CD8-positive, alpha-beta memory T cell (primary cell): Measurements from ENCODE around the gene OSBPL1A. TPM values are rescaled to one million over a fixed set of nuclear protein-coding genes. Genes with fewer than 3 reads are reported as not detected.
"Not testable (repeated sequence)": the region's sequence is repeated elsewhere in the genome, so short reads cannot be mapped to it uniquely, and the experiment has no call there.

Source experiments
- CTCF ChIA-PET: fragments of 350-600 bp; sonication (Branson Sonifier 250); formaldehyde crosslinking; loops from one replicate; lab custom pipeline; 2021; ENCODE audit warnings: antibody characterized with exemption; lab: Charles Lee
- POLR2A ChIA-PET: fragments of 350-600 bp; sonication (Branson Sonifier 250); formaldehyde crosslinking; loops from one replicate; lab custom pipeline; 2021; ENCODE audit warnings: antibody characterized with exemption; lab: Charles Lee
- DNase-seq, 5 donors: peaks; one replicate each; pipeline versions ENCODE4 v3.0.0 to v3.0.0-alpha.2; 2020 to 2022; ENCODE audit warnings: mixed read lengths in 1 of 5
- H3K27ac ChIP-seq: one replicate; pipeline ENCODE4 v1.7.0; 2013; ENCODE audit warnings: low read depth, mild to moderate bottlenecking, low read length, moderate library complexity
- H3K27me3 ChIP-seq: 2 replicates; pipeline ENCODE4 v1.7.0; 2013; ENCODE audit warnings: low read length, mild to moderate bottlenecking; ENCODE audit not compliant: insufficient read depth, poor library complexity, severe bottlenecking
- H3K36me3 ChIP-seq: 2 replicates; pipeline ENCODE4 v1.7.0; 2013; ENCODE audit warnings: mild to moderate bottlenecking, low read length, moderate library complexity; ENCODE audit not compliant: insufficient read depth
- H3K4me1 ChIP-seq: 2 replicates; pipeline ENCODE4 v1.7.0; 2013; ENCODE audit warnings: mild to moderate bottlenecking, low read length, moderate library complexity; ENCODE audit not compliant: insufficient read depth
- H3K4me3 ChIP-seq: 2 replicates; pipeline ENCODE4 v1.7.0; 2013; ENCODE audit warnings: mild to moderate bottlenecking, low read length
- H3K9me3 ChIP-seq: 2 replicates; pipeline ENCODE4 v1.7.0; 2013; ENCODE audit warnings: mild to moderate bottlenecking, low read length
- H3K27ac Mint-ChIP-seq, 8 donors: one replicate each; pipeline ENCODE4 v1.8.0; 2020 to 2021; ENCODE audit warnings: mixed read lengths in 8 of 8, mild to moderate bottlenecking in 6 of 8, inconsistent platforms in 3 of 8, moderate library complexity in 3 of 8
- H3K27me3 Mint-ChIP-seq, 2 donors: one replicate each; pipeline ENCODE4 v1.8.0; 2020 to 2021; ENCODE audit warnings: mixed read lengths in 2 of 2, mild to moderate bottlenecking in 1 of 2, moderate library complexity in 1 of 2
- H3K36me3 Mint-ChIP-seq, 3 donors: one replicate each; pipeline ENCODE4 v1.8.0; 2020 to 2021; ENCODE audit warnings: mixed read lengths in 3 of 3, inconsistent platforms in 1 of 3, mild to moderate bottlenecking in 1 of 3
- H3K4me1 Mint-ChIP-seq, 3 donors: one replicate each; pipeline ENCODE4 v1.8.0; 2020 to 2021; ENCODE audit warnings: mixed read lengths in 3 of 3, inconsistent platforms in 1 of 3, mild to moderate bottlenecking in 1 of 3
- H3K4me3 Mint-ChIP-seq, 7 donors: one replicate each; pipeline ENCODE4 v1.8.0; 2020 to 2021; ENCODE audit warnings: mixed read lengths in 7 of 7, mild to moderate bottlenecking in 6 of 7, moderate library complexity in 4 of 7, inconsistent platforms in 2 of 7
- H3K9me3 Mint-ChIP-seq, 5 donors: one replicate each; pipeline ENCODE4 v1.8.0; 2020 to 2022; ENCODE audit warnings: mixed read lengths in 5 of 5, mild to moderate bottlenecking in 3 of 5, moderate library complexity in 2 of 5, inconsistent platforms in 1 of 5
- polyA plus RNA-seq: library from polyadenylated mRNA; unstranded; fragments of 300-500 nt; fragmentation: Illumina TruSeq; gene quantifications from one replicate; pipeline ENCODE4 v1.2.3, GENCODE V29; 2021
- total RNA-seq, 2 experiments: library from RNA; stranded (reverse); gene quantifications; one replicate each; pipeline ENCODE4 v1.2.3, GENCODE V29; 2021

Gene OSBPL1A
- total and polyA plus RNA-seq, 3 experiments from 2014 or later = 1.3 to 2.5 (median 1.5) TPM

GRCh38 chr18:24362757-24363156, 34.9 kb downstream of the OSBPL1A start:
- POLR2A ChIA-PET = no interaction called here
- CTCF ChIA-PET = interaction anchor here (1.7 to 1.8 kb wide), 2 partner anchors 126 to 364 kb away, joined by 6 to 7 read pairs; no protein-coding TSS in a partner anchor

DNA sequence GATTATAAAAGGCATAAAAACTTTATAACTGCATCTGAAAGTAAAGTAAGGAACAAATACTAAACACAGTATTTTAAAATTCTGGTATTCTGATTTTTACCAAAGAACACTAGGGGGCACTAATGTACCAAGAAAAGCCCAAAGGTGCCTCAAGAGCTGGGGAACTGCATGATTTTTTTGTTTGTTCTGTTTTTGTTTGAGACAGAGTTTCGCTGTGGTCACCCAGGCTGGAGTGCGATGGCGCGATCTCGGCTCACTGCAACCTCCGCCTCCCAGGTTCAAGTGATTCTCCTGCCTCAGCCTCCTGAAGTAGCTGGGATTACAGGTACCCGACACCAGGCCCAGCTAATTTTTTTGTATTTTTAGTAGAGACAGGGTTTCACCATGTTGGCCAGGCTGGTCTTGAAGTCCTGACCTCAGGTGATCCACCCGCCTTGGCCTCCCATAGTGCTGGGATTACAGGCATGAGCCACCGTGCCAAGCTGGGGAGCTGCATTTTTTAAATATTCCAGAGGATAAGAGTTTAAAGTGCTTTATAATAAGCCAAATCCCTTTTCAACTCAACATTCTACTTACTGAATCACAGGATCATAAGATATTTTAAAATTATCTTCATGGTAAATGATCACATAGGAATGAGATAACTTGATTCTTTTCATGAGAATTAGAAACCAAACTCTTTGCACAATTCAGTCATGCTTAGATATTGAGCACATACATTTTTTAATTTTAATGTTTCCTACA, 37.7 kb downstream of the OSBPL1A start:
- H3K4me3 ChIP-seq, H3K36me3 Mint-ChIP-seq, H3K27me3 Mint-ChIP-seq, H3K9me3 ChIP-seq, H3K4me1 Mint-ChIP-seq, H3K4me1 ChIP-seq, H3K36me3 ChIP-seq, POLR2A ChIA-PET, H3K27me3 ChIP-seq, H3K9me3 Mint-ChIP-seq, H3K27ac Mint-ChIP-seq, H3K27ac ChIP-seq: not testable (repeated sequence)
- H3K4me3 Mint-ChIP-seq = peak overlapping the region in 1 of 7 donors; percentile 51
- DNase-seq = peak in 2 of 5 donors; percentile 24 to 27
- CTCF ChIA-PET = interaction anchor here (0.8 to 3.1 kb wide), 8 partner anchors 9 to 135 kb away, joined by 3 to 32 read pairs (median 4); no protein-coding TSS in a partner anchor

More at GRCh38 chr18:24362757-24363156, 34.9 kb downstream of the OSBPL1A start:
- Histone ChIP-seq H3K27me3 (no peaks in the 10 kb centered on the region), H3K9me3 (no peaks in the 10 kb centered on the region), H3K36me3 (no peaks in the 10 kb centered on the region), H3K4me1 (no peaks in the 10 kb centered on the region), H3K4me3 (no peak overlapping the region), H3K27ac (no peak overlapping the region)
- Mint-ChIP-seq H3K9me3 (no peaks in the 10 kb centered on the region), H3K4me3 (no peak overlapping the region), H3K27me3 (peaks cover 0 to 3% of the 10 kb centered on the region in 2 donors), H3K4me1 (no peaks in the 10 kb centered on the region), H3K27ac (no peak overlapping the region), H3K36me3 (peaks cover 0 to 1% (median 0%) of the 10 kb centered on the region in 3 donors)
- no peak for DNase-seq

DNA sequence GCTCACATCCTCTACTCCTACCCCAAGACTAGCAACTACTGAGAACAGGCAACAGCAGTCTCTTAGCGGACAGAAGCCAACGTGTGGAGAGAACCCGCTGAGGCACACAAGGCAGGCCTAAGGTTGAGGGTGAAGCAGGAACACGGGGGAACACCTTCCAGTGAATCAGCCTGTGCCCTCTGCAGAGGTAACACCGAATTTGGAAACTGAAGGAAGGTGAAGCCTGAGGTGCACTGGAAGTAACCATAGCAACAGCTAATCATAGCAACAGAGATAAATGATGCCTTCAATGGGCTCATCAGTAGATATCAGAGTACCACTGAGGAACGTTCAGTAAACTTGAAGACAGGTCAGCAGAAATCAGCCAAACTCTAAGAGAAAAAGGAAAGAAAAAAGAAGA, 43.3 kb downstream of the OSBPL1A start:
- H3K9me3 Mint-ChIP-seq = peaks cover 0 to 3% (median 2%) of the 10 kb centered on the region in 5 donors
- DNase-seq = no peak
- no peak overlapping the region for H3K27ac Mint-ChIP-seq
- CTCF ChIA-PET = no interaction called here
- Histone ChIP-seq H3K4me3 (no peak overlapping the region), H3K27me3 (no peaks in the 10 kb centered on the region), H3K4me1 (no peaks in the 10 kb centered on the region), H3K27ac (no peak overlapping the region), H3K36me3 (no peaks in the 10 kb centered on the region), H3K9me3 (no peaks in the 10 kb centered on the region)
- H3K27me3 Mint-ChIP-seq = peaks cover 3 to 13% of the 10 kb centered on the region in 2 donors
- H3K4me1 Mint-ChIP-seq = no peaks in the 10 kb centered on the region
- H3K36me3 Mint-ChIP-seq = no peaks in the 10 kb centered on the region
- POLR2A ChIA-PET = no interaction called here
- H3K4me3 Mint-ChIP-seq = no peak overlapping the region

DNA sequence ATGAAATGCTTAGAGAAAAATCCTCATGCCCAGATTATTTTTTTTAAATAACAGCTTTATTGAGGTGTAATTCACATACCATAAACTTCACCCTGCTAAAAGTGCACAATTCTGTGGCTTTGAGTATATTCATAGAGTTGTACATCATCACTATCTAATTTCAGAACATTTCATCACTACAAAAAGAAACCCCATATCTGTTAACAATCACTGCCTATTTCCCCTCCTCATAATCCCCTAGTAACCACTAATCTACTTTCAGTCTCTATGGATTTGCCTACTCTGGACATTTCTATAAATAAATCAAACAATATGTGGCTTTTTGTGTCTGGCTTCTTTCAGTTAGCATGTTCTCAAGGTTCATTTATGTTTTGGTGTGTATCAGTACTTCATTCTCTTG, 51.4 kb downstream of the OSBPL1A start:
- Mint-ChIP-seq H3K27me3 (peaks cover 8 to 21% of the 10 kb centered on the region in 2 donors), H3K27ac (no peak overlapping the region), H3K9me3 (no peaks in the 10 kb centered on the region), H3K4me1 (no peaks in the 10 kb centered on the region), H3K4me3 (no peak overlapping the region), H3K36me3 (peaks cover 0 to 3% (median 0%) of the 10 kb centered on the region in 3 donors)
- Histone ChIP-seq H3K4me1 (no peaks in the 10 kb centered on the region), H3K36me3 (no peaks in the 10 kb centered on the region), H3K27ac (no peak overlapping the region), H3K9me3 (no peaks in the 10 kb centered on the region), H3K4me3 (no peak overlapping the region), H3K27me3 (no peaks in the 10 kb centered on the region)
- no peak for DNase-seq
- ChIA-PET CTCF (no interaction called here), POLR2A (no interaction called here)

- H3K4me3 ChIP-seq = no peak overlapping the region
- H3K27me3 Mint-ChIP-seq = peaks cover 10 to 23% of the 10 kb centered on the region in 2 donors
- DNase-seq = no peak
- H3K4me3 Mint-ChIP-seq = no peak overlapping the region
- CTCF ChIA-PET = interaction anchor here (1.2 kb wide), 1 partner anchor 14 kb away, joined by 3 read pairs; no protein-coding TSS in a partner anchor
- peaks cover 0 to 4% (median 0%) of the 10 kb centered on the region in 3 donors for H3K36me3 Mint-ChIP-seq
- no peaks in the 10 kb centered on the region for H3K4me1 ChIP-seq
- POLR2A ChIA-PET = no interaction called here
- H3K27me3 ChIP-seq = no peaks in the 10 kb centered on the region
- no peak overlapping the region for H3K27ac Mint-ChIP-seq
- H3K9me3 ChIP-seq = no peaks in the 10 kb centered on the region
- no peaks in the 10 kb centered on the region for H3K4me1 Mint-ChIP-seq
- H3K9me3 Mint-ChIP-seq = no peaks in the 10 kb centered on the region
- H3K36me3 ChIP-seq = no peaks in the 10 kb centered on the region
- H3K27ac ChIP-seq = no peak overlapping the region
Measured at GRCh38 chr18:24344509-24344908, 53.1 kb downstream of the OSBPL1A start.

- Histone ChIP-seq H3K4me1 (no peaks in the 10 kb centered on the region), H3K36me3 (no peaks in the 10 kb centered on the region), H3K4me3 (no peak overlapping the region), H3K27me3 (no peaks in the 10 kb centered on the region), H3K9me3 (no peaks in the 10 kb centered on the region), H3K27ac (no peak overlapping the region)
- ChIA-PET CTCF (no interaction called here), POLR2A (no interaction called here)
- Mint-ChIP-seq H3K9me3 (no peaks in the 10 kb centered on the region), H3K4me3 (no peak overlapping the region), H3K27ac (no peak overlapping the region), H3K4me1 (no peaks in the 10 kb centered on the region), H3K27me3 (peaks cover 6 to 23% of the 10 kb centered on the region in 2 donors), H3K36me3 (peaks cover 0 to 4% (median 0%) of the 10 kb centered on the region in 3 donors)
- DNase-seq = no peak
Measured at GRCh38 chr18:24342347-24342746, 55.3 kb downstream of the OSBPL1A start.

- H3K27ac ChIP-seq = no peak overlapping the region
- POLR2A ChIA-PET = no interaction called here
- no peak overlapping the region for H3K4me3 Mint-ChIP-seq
- no peaks in the 10 kb centered on the region for H3K9me3 Mint-ChIP-seq
- no peak overlapping the region for H3K4me3 ChIP-seq
- DNase-seq = no peak
- CTCF ChIA-PET = no interaction called here
- no peaks in the 10 kb centered on the region for H3K36me3 ChIP-seq
- H3K27me3 Mint-ChIP-seq = peaks cover 6 to 23% of the 10 kb centered on the region in 2 donors
- peak overlapping the region in 1 of 8 donors; percentile 8 for H3K27ac Mint-ChIP-seq
- H3K27me3 ChIP-seq = no peaks in the 10 kb centered on the region
- peaks cover 0 to 4% (median 0%) of the 10 kb centered on the region in 3 donors for H3K36me3 Mint-ChIP-seq
- no peaks in the 10 kb centered on the region for H3K4me1 Mint-ChIP-seq
- no peaks in the 10 kb centered on the region for H3K4me1 ChIP-seq
- H3K9me3 ChIP-seq = no peaks in the 10 kb centered on the region
Measured at GRCh38 chr18:24341361-24341760, 56.3 kb downstream of the OSBPL1A start.

GRCh38 chr18:24333084-24333483, 64.5 kb downstream of the OSBPL1A start:
- ChIA-PET POLR2A (no interaction called here), CTCF (no interaction called here)
- H3K4me1 ChIP-seq = no peaks in the 10 kb centered on the region
- no peak overlapping the region for H3K27ac ChIP-seq
- Mint-ChIP-seq H3K4me1 (no peaks in the 10 kb centered on the region), H3K9me3 (peaks cover 0 to 2% (median 0%) of the 10 kb centered on the region in 5 donors), H3K27me3 (peaks cover 0 to 3% of the 10 kb centered on the region in 2 donors), H3K36me3 (peaks cover 0 to 12% (median 0%) of the 10 kb centered on the region in 3 donors), H3K4me3 (no peak overlapping the region), H3K27ac (no peak overlapping the region)
- DNase-seq = no peak
- no peak overlapping the region for H3K4me3 ChIP-seq
- no peaks in the 10 kb centered on the region for H3K9me3 ChIP-seq
- no peaks in the 10 kb centered on the region for H3K27me3 ChIP-seq
- no peaks in the 10 kb centered on the region for H3K36me3 ChIP-seq
